ENCODE data around the gene ANKRD31. TPM values are rescaled to one million over a fixed set of nuclear protein-coding genes. Genes with fewer than 3 reads are reported as not detected.

Gene ANKRD31
- total RNA-seq, 1 donor from 2014 or later: 0.42 TPM

DNA sequence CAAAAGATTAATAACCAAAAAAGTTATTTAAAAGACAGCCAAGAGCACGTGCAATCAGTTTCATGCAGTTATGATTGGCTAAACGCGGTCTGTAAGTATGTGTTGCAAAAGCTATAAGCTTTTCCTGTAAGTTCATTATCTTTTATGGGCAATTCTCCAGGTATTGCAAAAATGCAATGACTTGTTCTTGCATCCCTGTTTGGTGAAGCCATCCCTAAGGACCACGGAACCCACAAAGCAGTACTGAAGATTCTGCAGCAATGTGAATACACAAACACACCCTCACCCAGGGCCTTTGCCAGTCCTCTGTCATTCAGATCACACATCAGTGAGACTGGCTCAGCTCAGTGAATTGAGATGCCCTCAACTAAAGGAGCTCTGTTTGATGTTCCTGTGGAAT is 195.7 kb downstream of the ANKRD31 start:
- H3K4me1 Mint-ChIP-seq (ENCODE audit: low read depth, unreplicated experiment): peaks cover under 1% of the 10 kb centered on the region
- peaks cover under 1% of the 10 kb centered on the region for H3K27me3 Mint-ChIP-seq (ENCODE audit: unreplicated experiment)
- TF ChIP-seq, protein P1, sequence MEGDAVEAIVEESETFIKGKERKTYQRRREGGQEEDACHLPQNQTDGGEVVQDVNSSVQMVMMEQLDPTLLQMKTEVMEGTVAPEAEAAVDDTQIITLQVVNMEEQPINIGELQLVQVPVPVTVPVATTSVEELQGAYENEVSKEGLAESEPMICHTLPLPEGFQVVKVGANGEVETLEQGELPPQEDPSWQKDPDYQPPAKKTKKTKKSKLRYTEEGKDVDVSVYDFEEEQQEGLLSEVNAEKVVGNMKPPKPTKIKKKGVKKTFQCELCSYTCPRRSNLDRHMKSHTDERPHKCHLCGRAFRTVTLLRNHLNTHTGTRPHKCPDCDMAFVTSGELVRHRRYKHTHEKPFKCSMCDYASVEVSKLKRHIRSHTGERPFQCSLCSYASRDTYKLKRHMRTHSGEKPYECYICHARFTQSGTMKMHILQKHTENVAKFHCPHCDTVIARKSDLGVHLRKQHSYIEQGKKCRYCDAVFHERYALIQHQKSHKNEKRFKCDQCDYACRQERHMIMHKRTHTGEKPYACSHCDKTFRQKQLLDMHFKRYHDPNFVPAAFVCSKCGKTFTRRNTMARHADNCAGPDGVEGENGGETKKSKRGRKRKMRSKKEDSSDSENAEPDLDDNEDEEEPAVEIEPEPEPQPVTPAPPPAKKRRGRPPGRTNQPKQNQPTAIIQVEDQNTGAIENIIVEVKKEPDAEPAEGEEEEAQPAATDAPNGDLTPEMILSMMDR (IDR thresholded peaks at IDR 0.05; ENCODE audit: partially characterized antibody, unreplicated experiment): no peak

DNA sequence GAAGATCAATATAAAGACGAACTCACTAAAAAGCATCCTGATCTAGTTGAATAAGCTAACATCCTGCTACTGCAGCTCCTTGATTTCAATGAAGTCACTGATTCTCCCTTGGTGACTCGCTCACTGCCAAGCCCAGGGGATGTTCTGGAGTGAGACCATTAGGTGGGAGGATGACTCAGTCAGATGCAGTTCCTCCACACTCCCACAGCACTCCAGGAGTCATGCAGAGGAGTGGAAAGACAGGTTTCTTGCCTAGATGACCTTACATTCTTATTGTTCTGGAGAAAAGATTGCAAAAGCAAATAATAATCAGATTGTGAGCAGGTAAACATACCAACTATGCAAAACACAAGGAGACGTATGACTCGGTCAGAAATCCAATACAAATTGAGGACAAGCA is 199.6 kb downstream of the ANKRD31 start:
- no peak overlapping the region for H3K27ac Mint-ChIP-seq (ENCODE audit: unreplicated experiment)
- no peak for DNase-seq

More for the DNA sequence above, 195.7 kb downstream of the ANKRD31 start:
- Mint-ChIP-seq H3K36me3 (ENCODE audit: unreplicated experiment) (no peaks in the 10 kb centered on the region), H3K27ac (ENCODE audit: unreplicated experiment) (no peak overlapping the region), H3K4me3 (ENCODE audit: unreplicated experiment) (no peak overlapping the region), H3K9me3 (ENCODE audit: unreplicated experiment) (peaks cover 2% of the 10 kb centered on the region)
- DNase-seq: no peak

DNA sequence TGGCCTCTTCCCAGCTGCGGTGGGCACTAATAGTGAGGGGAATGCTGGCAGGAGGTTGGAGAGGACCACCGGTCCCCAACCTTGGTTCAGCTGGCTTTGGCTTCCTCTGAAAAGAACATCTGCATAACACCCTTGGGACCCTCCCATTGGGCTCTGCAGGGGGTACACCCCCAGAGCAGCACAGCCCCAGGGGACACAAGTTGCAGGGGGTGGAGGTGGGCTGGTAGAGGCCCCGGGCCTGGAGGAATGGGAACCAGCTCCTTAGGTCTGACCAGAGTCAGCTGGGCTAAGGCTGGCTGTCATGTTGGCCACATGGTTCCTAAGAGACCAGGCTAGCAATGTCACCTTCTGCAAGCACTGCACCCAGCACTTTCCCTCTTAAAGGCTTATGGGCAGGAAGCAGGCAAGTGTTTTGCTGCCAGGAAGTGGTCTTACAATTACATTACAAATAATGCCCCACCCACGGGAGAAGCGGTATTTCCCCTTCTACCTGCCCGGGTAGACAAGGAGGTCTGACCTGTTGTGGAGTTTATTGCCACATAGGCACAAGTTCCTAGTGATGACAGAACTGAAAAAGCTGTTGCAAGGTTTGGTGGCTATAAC is 202.4 kb downstream of the ANKRD31 start:
- Mint-ChIP-seq H3K27ac (ENCODE audit: unreplicated experiment) (no peak overlapping the region), H3K27me3 (ENCODE audit: unreplicated experiment) (peaks cover 2% of the 10 kb centered on the region), H3K9me3 (ENCODE audit: unreplicated experiment) (peaks cover 4% of the 10 kb centered on the region), H3K36me3 (ENCODE audit: unreplicated experiment) (no peaks in the 10 kb centered on the region), H3K4me1 (ENCODE audit: low read depth, unreplicated experiment) (no peaks in the 10 kb centered on the region), H3K4me3 (ENCODE audit: unreplicated experiment) (no peak overlapping the region)
- DNase-seq: no peak
- TF ChIP-seq, protein P1 (IDR thresholded peaks at IDR 0.05; ENCODE audit: partially characterized antibody, unreplicated experiment): no peak

More for the DNA sequence above, 199.6 kb downstream of the ANKRD31 start:
- TF ChIP-seq, protein P1 (IDR thresholded peaks at IDR 0.05; ENCODE audit: partially characterized antibody, unreplicated experiment): no peak
- peaks cover 1% of the 10 kb centered on the region for H3K27me3 Mint-ChIP-seq (ENCODE audit: unreplicated experiment)
- H3K9me3 Mint-ChIP-seq (ENCODE audit: unreplicated experiment): no peaks in the 10 kb centered on the region
- no peak overlapping the region for H3K4me3 Mint-ChIP-seq (ENCODE audit: unreplicated experiment)
- no peaks in the 10 kb centered on the region for H3K36me3 Mint-ChIP-seq (ENCODE audit: unreplicated experiment)
- no peaks in the 10 kb centered on the region for H3K4me1 Mint-ChIP-seq (ENCODE audit: low read depth, unreplicated experiment)

DNA sequence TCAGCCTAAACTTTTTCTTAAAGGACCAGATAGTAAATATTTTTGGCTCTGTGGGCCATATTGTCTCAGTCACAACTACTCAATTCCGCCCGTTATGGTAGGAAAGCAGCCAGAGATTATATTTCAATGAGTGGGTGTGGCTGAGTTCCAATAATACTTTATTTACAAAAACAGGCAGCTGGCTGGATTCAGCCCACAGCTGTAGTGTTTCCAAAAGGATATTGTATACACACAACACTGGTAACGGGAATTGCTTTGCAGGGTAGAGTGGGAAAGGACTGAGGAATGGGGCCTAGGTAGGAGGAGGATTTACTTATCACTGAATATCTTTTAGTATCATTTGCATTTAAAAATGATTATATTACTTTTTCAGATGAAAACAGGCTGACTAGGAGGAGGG is 205.3 kb downstream of the ANKRD31 start:
- Mint-ChIP-seq H3K4me1 (ENCODE audit: low read depth, unreplicated experiment) (no peaks in the 10 kb centered on the region), H3K9me3 (ENCODE audit: unreplicated experiment) (peaks cover 4% of the 10 kb centered on the region), H3K36me3 (ENCODE audit: unreplicated experiment) (no peaks in the 10 kb centered on the region), H3K27ac (ENCODE audit: unreplicated experiment) (no peak overlapping the region), H3K27me3 (ENCODE audit: unreplicated experiment) (peaks cover 2% of the 10 kb centered on the region), H3K4me3 (ENCODE audit: unreplicated experiment) (no peak overlapping the region)
- DNase-seq: no peak
- TF ChIP-seq, protein P1 (IDR thresholded peaks at IDR 0.05; ENCODE audit: partially characterized antibody, unreplicated experiment): no peak

DNA sequence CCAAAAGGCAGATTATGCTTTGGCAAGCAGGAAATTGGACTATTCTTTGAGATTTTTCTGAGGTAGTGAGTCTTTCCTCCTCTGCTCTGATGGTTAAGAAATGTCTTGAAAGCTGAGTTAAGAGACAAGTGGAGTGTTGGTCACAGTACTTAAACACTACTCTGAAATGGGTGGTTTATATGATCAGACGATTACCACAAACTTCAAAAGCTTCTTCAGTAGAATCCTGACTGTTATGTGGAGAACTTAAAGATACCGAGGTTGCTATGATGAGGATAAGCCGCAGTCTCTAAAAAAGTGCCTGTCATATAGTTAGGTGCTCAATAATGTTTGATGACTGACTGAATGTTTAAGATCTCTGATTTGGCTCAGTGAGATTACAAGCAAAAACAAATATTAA is 208.6 kb downstream of the ANKRD31 start:
- H3K27me3 Mint-ChIP-seq (ENCODE audit: unreplicated experiment): peaks cover 2% of the 10 kb centered on the region
- no peaks in the 10 kb centered on the region for H3K4me1 Mint-ChIP-seq (ENCODE audit: low read depth, unreplicated experiment)
- H3K27ac Mint-ChIP-seq (ENCODE audit: unreplicated experiment): no peak overlapping the region
- no peaks in the 10 kb centered on the region for H3K36me3 Mint-ChIP-seq (ENCODE audit: unreplicated experiment)
- TF ChIP-seq, protein P1 (IDR thresholded peaks at IDR 0.05; ENCODE audit: partially characterized antibody, unreplicated experiment): no peak
- DNase-seq: no peak
- H3K9me3 Mint-ChIP-seq (ENCODE audit: unreplicated experiment): peaks cover 4% of the 10 kb centered on the region
- no peak overlapping the region for H3K4me3 Mint-ChIP-seq (ENCODE audit: unreplicated experiment)

All from glutamatergic neuron (in vitro differentiated cells).